ENCODE results near the gene STYK1. TPM values are rescaled to one million over a fixed set of nuclear protein-coding genes. Genes with fewer than 3 reads are reported as not detected.

The STYK1 gene, protein sequence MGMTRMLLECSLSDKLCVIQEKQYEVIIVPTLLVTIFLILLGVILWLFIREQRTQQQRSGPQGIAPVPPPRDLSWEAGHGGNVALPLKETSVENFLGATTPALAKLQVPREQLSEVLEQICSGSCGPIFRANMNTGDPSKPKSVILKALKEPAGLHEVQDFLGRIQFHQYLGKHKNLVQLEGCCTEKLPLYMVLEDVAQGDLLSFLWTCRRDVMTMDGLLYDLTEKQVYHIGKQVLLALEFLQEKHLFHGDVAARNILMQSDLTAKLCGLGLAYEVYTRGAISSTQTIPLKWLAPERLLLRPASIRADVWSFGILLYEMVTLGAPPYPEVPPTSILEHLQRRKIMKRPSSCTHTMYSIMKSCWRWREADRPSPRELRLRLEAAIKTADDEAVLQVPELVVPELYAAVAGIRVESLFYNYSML
- polyA plus RNA-seq (ENCODE audit: low read depth in 6 of 6), result not detected

DNA sequence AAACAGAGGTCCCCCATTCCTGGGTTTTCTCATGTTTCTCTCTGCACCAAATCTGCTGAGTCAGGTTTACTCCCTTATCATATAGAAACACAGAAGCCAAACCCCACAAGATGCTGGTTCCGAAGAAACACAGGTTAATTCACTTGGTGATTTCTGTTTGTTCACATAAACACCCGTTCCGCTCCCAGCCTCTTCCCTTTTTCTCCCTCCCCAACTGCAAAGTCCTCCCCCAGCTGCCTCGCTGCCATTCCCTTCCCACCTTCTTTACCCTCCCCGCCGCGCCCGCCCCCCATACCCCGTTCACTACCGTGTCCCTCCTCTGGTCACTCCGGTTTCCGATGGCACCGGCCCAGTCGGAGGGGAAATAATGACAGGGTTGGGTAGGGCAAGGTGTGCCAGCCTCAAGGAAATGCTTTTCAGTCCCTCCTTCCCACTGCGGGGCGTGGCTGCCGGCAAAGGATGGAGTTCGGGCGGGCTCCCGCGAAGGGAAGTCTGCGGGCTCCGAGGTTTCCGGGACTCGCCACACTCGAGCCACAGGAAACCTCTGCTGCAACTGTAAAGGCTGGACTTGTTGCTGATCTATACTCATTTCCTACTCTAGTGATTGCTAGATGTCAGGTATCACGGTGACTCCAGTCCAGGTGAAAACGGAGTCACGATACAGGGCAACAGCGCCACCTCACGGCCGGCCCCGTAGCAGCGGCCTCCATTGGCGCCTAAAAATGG, at the start of gene STYK1:
STYK1 (minus strand) TSS at position 394 of the 726 bp plus-strand sequence. CDS start 39,434 bp downstream, outside the sequence.
- peak; percentile 66 to 69 for ATAC-seq (ENCODE audit: low read depth in 2 of 2)
- peak within 1 kb of the TSS in 5 of 6 donors; percentile 8 to 88 (median 85) for H3K27ac Mint-ChIP-seq
- DNase-seq, result peak; percentile 52
- H3K27me3 Mint-ChIP-seq, result peaks cover 9 to 28% (median 26%) of the 10 kb centered on the region in 3 donors
- H3K36me3 Mint-ChIP-seq, result no peaks in the 10 kb centered on the region
- peaks cover 22 to 42% (median 33%) of the 10 kb centered on the region in 3 donors for H3K4me1 Mint-ChIP-seq
- peak within 1 kb of the TSS; percentile 70 to 90 (median 84) for H3K4me3 Mint-ChIP-seq
- peaks cover 0 to 4% (median 2%) of the 10 kb centered on the region in 7 donors for H3K9me3 Mint-ChIP-seq

GRCh38 chr12:10722905-10723746, 49.3 kb upstream of the STYK1 start, which contains the start of gene YBX3:
Gene YBX3 (minus strand): TSS chr12:10723323. CDS start chr12:10723111, 212 bp downstream.
- Mint-ChIP-seq H3K36me3 (no peaks in the 10 kb centered on the region), H3K9me3 (peaks cover 0 to 2% (median 0%) of the 10 kb centered on the region in 7 donors), H3K4me1 (peaks cover 16 to 42% (median 21%) of the 10 kb centered on the region in 3 donors), H3K27ac (peak within 1 kb of the TSS; percentile 99 to 100 (median 100)), H3K4me3 (peak within 1 kb of the TSS; percentile 91 to 99 (median 97)), H3K27me3 (peaks cover 0 to 11% (median 0%) of the 10 kb centered on the region in 3 donors)
- ATAC-seq (ENCODE audit: low read depth in 2 of 2) (peak; percentile 17 to 20), DNase-seq (peak; percentile 68)

GRCh38 chr12:10722502-10722904, 48.7 kb upstream of the STYK1 start:
- peak; percentile 86 for DNase-seq
- Mint-ChIP-seq H3K36me3 (no peaks in the 10 kb centered on the region), H3K4me3 (peak overlapping the region; percentile 91 to 99 (median 97)), H3K9me3 (peaks cover 0 to 2% (median 0%) of the 10 kb centered on the region in 7 donors), H3K4me1 (peaks cover 16 to 44% (median 21%) of the 10 kb centered on the region in 3 donors), H3K27me3 (peaks cover 0 to 10% (median 0%) of the 10 kb centered on the region in 3 donors), H3K27ac (peak overlapping the region; percentile 99 to 100 (median 100))
- ATAC-seq (ENCODE audit: low read depth in 2 of 2), result peak; percentile 52 to 55

DNA sequence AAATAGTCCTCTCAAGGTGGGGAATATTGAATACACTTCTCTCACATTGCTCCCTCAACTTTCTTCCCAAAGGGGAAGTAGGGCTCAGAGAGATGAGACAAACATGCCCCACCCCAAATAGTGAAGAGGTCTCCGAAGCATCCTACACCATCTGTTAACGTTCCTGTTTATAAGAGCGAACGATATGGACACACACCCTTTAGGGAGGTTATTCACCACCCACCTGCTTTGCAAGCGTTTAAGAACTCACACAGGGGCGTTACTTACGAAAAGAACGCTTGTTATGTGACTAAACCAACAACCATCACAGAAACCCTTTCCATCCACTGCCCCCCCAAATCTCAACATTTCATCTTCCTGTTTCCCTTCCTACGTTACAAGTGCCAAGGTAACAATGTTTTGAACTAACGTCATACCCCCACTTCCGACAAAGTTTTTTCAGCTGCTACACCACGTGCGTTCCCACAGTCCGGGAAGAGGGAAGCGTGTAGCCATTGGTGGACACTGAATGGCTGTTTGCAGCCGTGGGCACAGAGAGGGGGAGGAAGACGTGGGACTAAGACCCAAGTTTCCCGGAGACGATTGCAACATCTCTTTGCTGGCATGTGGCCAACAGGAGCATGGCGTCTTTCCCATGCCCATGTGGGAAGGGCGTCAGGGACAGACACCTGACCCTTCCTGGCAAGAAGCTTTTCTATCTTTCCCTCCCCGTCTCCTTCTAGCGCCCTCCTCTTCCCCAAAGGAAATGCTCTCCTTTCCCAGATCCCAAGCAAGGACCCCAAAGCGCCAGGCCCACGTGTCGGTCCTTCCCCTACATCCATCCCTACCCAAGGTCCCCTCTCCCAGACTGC, 48.0 kb upstream of the STYK1 start:
- H3K27ac Mint-ChIP-seq, result peak overlapping the region; percentile 99 to 100 (median 100)
- DNase-seq, result peak; percentile 93
- H3K4me1 Mint-ChIP-seq, result peaks cover 16 to 44% (median 26%) of the 10 kb centered on the region in 3 donors
- H3K36me3 Mint-ChIP-seq, result no peaks in the 10 kb centered on the region
- H3K9me3 Mint-ChIP-seq, result peaks cover 0 to 2% (median 0%) of the 10 kb centered on the region in 7 donors
- H3K4me3 Mint-ChIP-seq, result peak overlapping the region; percentile 91 to 99 (median 97)
- ATAC-seq (ENCODE audit: low read depth in 2 of 2), result peak; percentile 69 to 70
- peaks cover 0 to 4% (median 0%) of the 10 kb centered on the region in 3 donors for H3K27me3 Mint-ChIP-seq

GRCh38 chr12:10720974-10721650, 47.3 kb upstream of the STYK1 start:
- DNase-seq, result no peak

DNA sequence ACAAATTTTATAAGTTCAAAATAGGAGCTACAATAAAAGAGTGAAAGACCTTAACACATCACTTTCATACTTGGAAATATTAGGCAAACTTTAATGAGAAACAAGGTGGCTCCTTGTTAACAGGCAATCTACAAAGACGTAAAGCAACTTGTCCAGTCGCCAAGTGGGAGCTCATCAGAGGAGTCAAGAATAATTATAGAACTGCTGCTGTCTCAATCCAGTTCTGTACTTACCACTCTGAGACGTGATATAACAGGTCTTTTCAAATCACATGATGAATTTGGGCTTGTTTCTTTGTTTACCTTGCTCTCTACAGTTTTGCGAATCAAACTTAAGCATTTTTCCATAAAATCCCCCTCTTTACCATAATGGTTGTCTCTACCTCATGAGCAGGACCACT, 45.6 kb upstream of the STYK1 start:
- DNase-seq, result no peak
- H3K4me1 Mint-ChIP-seq, result peaks cover 20 to 41% (median 31%) of the 10 kb centered on the region in 3 donors
- H3K27ac Mint-ChIP-seq, result peak overlapping the region; percentile 51 to 100 (median 76)

More at GRCh38 chr12:10720974-10721650, 47.3 kb upstream of the STYK1 start:
- Mint-ChIP-seq H3K27ac (peak overlapping the region; percentile 99 to 100 (median 100)), H3K9me3 (peaks cover 0 to 2% (median 0%) of the 10 kb centered on the region in 7 donors), H3K36me3 (peaks cover 0 to 1% of the 10 kb centered on the region in 2 donors), H3K4me1 (peaks cover 16 to 44% (median 31%) of the 10 kb centered on the region in 3 donors), H3K27me3 (peaks cover 0 to 2% (median 0%) of the 10 kb centered on the region in 3 donors), H3K4me3 (peak overlapping the region; percentile 91 to 99 (median 97))
- no peak for ATAC-seq (ENCODE audit: low read depth in 2 of 2)

GRCh38 chr12:10718279-10718821, 44.5 kb upstream of the STYK1 start:
- H3K9me3 Mint-ChIP-seq, result peaks cover 0 to 2% (median 0%) of the 10 kb centered on the region in 7 donors
- H3K36me3 Mint-ChIP-seq, result peaks cover 5 to 10% of the 10 kb centered on the region in 2 donors
- no peaks in the 10 kb centered on the region for H3K27me3 Mint-ChIP-seq
- ATAC-seq (ENCODE audit: low read depth in 2 of 2) (no peak), DNase-seq (no peak)
- peaks cover 20 to 31% (median 30%) of the 10 kb centered on the region in 3 donors for H3K4me1 Mint-ChIP-seq
- H3K4me3 Mint-ChIP-seq, result peak overlapping the region in 2 of 8 donors; percentile 9 to 35
- H3K27ac Mint-ChIP-seq, result peak overlapping the region; percentile 26 to 100 (median 68)

More for the DNA sequence above, 45.6 kb upstream of the STYK1 start:
- no peaks in the 10 kb centered on the region for H3K27me3 Mint-ChIP-seq
- no peak for ATAC-seq (ENCODE audit: low read depth in 2 of 2)
- H3K36me3 Mint-ChIP-seq, result peaks cover 5 to 10% of the 10 kb centered on the region in 2 donors
- peak overlapping the region in 1 of 8 donors; percentile 38 for H3K4me3 Mint-ChIP-seq
- peaks cover 0 to 2% (median 0%) of the 10 kb centered on the region in 7 donors for H3K9me3 Mint-ChIP-seq

- ATAC-seq (ENCODE audit: low read depth in 2 of 2) (no peak), DNase-seq (no peak)
- peaks cover 8 to 10% of the 10 kb centered on the region in 2 donors for H3K36me3 Mint-ChIP-seq
- peak overlapping the region in 3 of 6 donors; percentile 50 to 88 (median 54) for H3K27ac Mint-ChIP-seq
- H3K4me3 Mint-ChIP-seq, result no peak overlapping the region
- peaks cover 19 to 30% (median 29%) of the 10 kb centered on the region in 3 donors for H3K4me1 Mint-ChIP-seq
- H3K27me3 Mint-ChIP-seq, result no peaks in the 10 kb centered on the region
- H3K9me3 Mint-ChIP-seq, result peaks cover 0 to 2% (median 0%) of the 10 kb centered on the region in 7 donors
Measured at GRCh38 chr12:10717410-10717809, 43.6 kb upstream of the STYK1 start.

- peaks cover 14 to 15% of the 10 kb centered on the region in 2 donors for H3K36me3 Mint-ChIP-seq
- H3K9me3 Mint-ChIP-seq, result no peaks in the 10 kb centered on the region
- DNase-seq, result no peak
- no peaks in the 10 kb centered on the region for H3K27me3 Mint-ChIP-seq
- no peak overlapping the region for H3K4me3 Mint-ChIP-seq
- H3K4me1 Mint-ChIP-seq, result peaks cover 13 to 25% (median 23%) of the 10 kb centered on the region in 3 donors
- H3K27ac Mint-ChIP-seq, result peak overlapping the region; percentile 16 to 88 (median 52)
- no peak for ATAC-seq (ENCODE audit: low read depth in 2 of 2)
Measured at GRCh38 chr12:10716704-10717315, 43.0 kb upstream of the STYK1 start.

GRCh38 chr12:10716277-10716676, 42.4 kb upstream of the STYK1 start:
- H3K36me3 Mint-ChIP-seq, result peaks cover 18 to 19% of the 10 kb centered on the region in 2 donors
- H3K9me3 Mint-ChIP-seq, result no peaks in the 10 kb centered on the region
- H3K4me1 Mint-ChIP-seq, result peaks cover 13 to 24% (median 23%) of the 10 kb centered on the region in 3 donors
- no peaks in the 10 kb centered on the region for H3K27me3 Mint-ChIP-seq
- H3K4me3 Mint-ChIP-seq, result no peak overlapping the region
- H3K27ac Mint-ChIP-seq, result peak overlapping the region in 5 of 6 donors; percentile 3 to 88 (median 58)
- DNase-seq (no peak), ATAC-seq (ENCODE audit: low read depth in 2 of 2) (no peak)

All from naive B cell (primary cell).